SU-DHL-6 (cell line): Measurements from ENCODE around the gene ZDHHC11.

Experiments used
- EZH2phosphoT487 ChIP-seq: fragments of 200-600 bp; sonication (generic), shearing (Covaris generic); conservative IDR thresholded peaks from 2 replicates; pipeline ENCODE4 v1.6.1; 2018; ENCODE audit warnings: mild to moderate bottlenecking, antibody characterized with exemption, low read length, moderate library complexity, mixed read lengths
- TF ChIP-seq, protein P1 (sequence below): fragments of 200-600 bp; sonication (generic); IDR thresholded peaks from one replicate; pipeline ENCODE4 v1.5.1; 2017; ENCODE audit warnings: antibody characterized with exemption, mild to moderate bottlenecking, low read length, moderate library complexity; ENCODE audit not compliant: insufficient read depth, poor library complexity, severe bottlenecking

DNA sequence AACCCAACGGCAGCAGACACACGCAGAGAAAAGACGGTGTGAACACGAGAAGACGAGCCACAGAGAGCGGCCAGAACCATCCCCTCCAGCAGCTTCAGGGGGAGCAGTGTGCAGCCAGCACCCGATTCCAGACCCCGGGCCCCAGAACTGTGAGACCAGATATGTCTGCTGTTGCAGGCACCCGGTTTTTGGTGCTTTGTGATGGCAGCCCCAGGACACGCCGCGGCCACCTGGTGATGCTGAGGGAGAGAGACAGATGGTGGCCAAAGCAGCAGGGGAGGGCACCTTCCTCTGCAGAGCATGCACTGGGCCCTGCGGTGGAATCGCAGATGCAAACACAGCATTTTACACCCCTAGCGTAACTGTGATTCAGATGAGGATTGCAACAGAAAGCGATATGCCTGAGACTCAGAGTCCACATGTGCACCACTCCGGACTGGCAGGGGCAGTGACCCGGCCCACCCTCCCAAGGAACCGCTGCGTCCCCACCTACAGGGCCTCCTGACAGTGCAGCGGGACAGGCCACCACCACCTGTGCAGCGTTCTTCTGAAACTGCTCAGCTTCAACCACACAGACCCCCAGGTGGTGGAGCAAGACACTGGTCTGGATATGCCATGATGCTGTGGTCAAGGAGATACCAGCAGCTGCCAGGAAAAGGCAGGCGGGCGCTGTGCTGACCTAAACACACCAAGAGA lies 90.3 kb downstream of the ZDHHC11 start:
- TF ChIP-seq, protein P1, sequence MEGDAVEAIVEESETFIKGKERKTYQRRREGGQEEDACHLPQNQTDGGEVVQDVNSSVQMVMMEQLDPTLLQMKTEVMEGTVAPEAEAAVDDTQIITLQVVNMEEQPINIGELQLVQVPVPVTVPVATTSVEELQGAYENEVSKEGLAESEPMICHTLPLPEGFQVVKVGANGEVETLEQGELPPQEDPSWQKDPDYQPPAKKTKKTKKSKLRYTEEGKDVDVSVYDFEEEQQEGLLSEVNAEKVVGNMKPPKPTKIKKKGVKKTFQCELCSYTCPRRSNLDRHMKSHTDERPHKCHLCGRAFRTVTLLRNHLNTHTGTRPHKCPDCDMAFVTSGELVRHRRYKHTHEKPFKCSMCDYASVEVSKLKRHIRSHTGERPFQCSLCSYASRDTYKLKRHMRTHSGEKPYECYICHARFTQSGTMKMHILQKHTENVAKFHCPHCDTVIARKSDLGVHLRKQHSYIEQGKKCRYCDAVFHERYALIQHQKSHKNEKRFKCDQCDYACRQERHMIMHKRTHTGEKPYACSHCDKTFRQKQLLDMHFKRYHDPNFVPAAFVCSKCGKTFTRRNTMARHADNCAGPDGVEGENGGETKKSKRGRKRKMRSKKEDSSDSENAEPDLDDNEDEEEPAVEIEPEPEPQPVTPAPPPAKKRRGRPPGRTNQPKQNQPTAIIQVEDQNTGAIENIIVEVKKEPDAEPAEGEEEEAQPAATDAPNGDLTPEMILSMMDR = no peak
- TF ChIP-seq EZH2phosphoT487 = no peak
